Neural cell (in vitro differentiated cells): Measurements from ENCODE around the gene POGZ. TPM values are rescaled to one million over a fixed set of nuclear protein-coding genes. Genes with fewer than 3 reads are reported as not detected.

Experiments
- H2AFZ ChIP-seq: fragments of 200-600, 300-800 bp; sonication (generic), shearing (Covaris generic); 2 replicates; pipeline ENCODE4 v1.6.0; 2014; ENCODE audit warnings: low read depth, mild to moderate bottlenecking, antibody characterized with exemption, low read length, moderate library complexity
- H3F3A ChIP-seq: fragments of 200-600 bp; shearing (Covaris generic); 2 replicates; pipeline ENCODE4 v1.6.1; 2016; ENCODE audit warnings: mild to moderate bottlenecking, moderate library complexity, mixed read lengths, antibody characterized with exemption, low read length; ENCODE audit not compliant: insufficient read depth, poor library complexity, severe bottlenecking
- H3K27ac ChIP-seq: fragments of 200-600, 300-800 bp; sonication (generic), shearing (Covaris generic); 2 replicates; pipeline ENCODE4 v1.5.1; 2014; ENCODE audit warnings: mild to moderate bottlenecking, low read length, moderate library complexity
- H3K27me3 ChIP-seq: fragments of 300-800, 200-600 bp; sonication (generic), shearing (Covaris generic); 2 replicates; pipeline ENCODE4 v1.6.0; 2014; ENCODE audit warnings: mild to moderate bottlenecking, low read depth, low read length, moderate library complexity; ENCODE audit not compliant: insufficient read depth
- H3K36me3 ChIP-seq: fragments of 300-800, 200-600 bp; sonication (generic), shearing (Covaris generic); 2 replicates; pipeline ENCODE4 v1.5.1; 2014; ENCODE audit warnings: mild to moderate bottlenecking, antibody characterized with exemption, low read length, moderate library complexity; ENCODE audit not compliant: insufficient read depth
- H3K4me2 ChIP-seq: fragments of 300-800, 200-600 bp; sonication (generic), shearing (Covaris generic); 2 replicates; pipeline ENCODE4 v1.6.0; 2014; ENCODE audit warnings: mild to moderate bottlenecking, low read length
- H3K4me3 ChIP-seq: fragments of 300-800, 200-600 bp; sonication (generic), shearing (Covaris generic); 2 replicates; pipeline ENCODE4 v1.5.1; 2014; ENCODE audit warnings: mild to moderate bottlenecking, low read length, moderate library complexity
- H3K79me2 ChIP-seq: fragments of 200-600 bp; shearing (Covaris generic); replicated peaks from 2 replicates; pipeline ENCODE4 v1.6.0; 2014; ENCODE audit warnings: mild to moderate bottlenecking, low read length, moderate library complexity; ENCODE audit not compliant: insufficient read depth
- H3K9ac ChIP-seq: fragments of 300-800, 200-600 bp; sonication (generic), shearing (Covaris generic); 2 replicates; pipeline ENCODE4 v1.6.1; 2016; ENCODE audit warnings: mild to moderate bottlenecking, low read length, mixed read lengths
- H3K9me2 ChIP-seq: fragments of 200-600 bp; shearing (Covaris generic); 2 replicates; pipeline ENCODE4 v1.6.1; 2016; ENCODE audit warnings: mild to moderate bottlenecking, low read length, mixed read lengths; ENCODE audit not compliant: insufficient read depth
- H3K9me3 ChIP-seq: fragments of 200-600, 300-800 bp; sonication (generic), shearing (Covaris generic); 2 replicates; pipeline ENCODE4 v1.6.1; 2016; ENCODE audit warnings: mild to moderate bottlenecking, mixed run types, low read length, moderate library complexity, mixed read lengths
- H4K20me1 ChIP-seq: fragments of 200-600 bp; shearing (Covaris generic); 2 replicates; pipeline ENCODE4 v1.6.1; 2016; ENCODE audit warnings: mild to moderate bottlenecking, mixed run types; ENCODE audit not compliant: insufficient read depth
- EP300 ChIP-seq: fragments of 450-650 bp; conservative IDR thresholded peaks from 2 replicates; pipeline ENCODE4 v1.6.1; 2014; ENCODE audit warnings: antibody characterized with exemption, mild to moderate bottlenecking, moderate library complexity; ENCODE audit not compliant: poor library complexity, severe bottlenecking
- EZH2 ChIP-seq: fragments of 200-600, 300-800 bp; shearing (Covaris generic), sonication (generic); IDR thresholded peaks from 2 replicates; pipeline ENCODE4 v1.6.1; 2014; ENCODE audit warnings: antibody characterized with exemption, low read length, borderline replicate concordance, mild to moderate bottlenecking; ENCODE audit not compliant: insufficient read depth, poor library complexity, severe bottlenecking
- MXI1 ChIP-seq: fragments of 450-650 bp; conservative IDR thresholded peaks from 2 replicates; pipeline ENCODE4 v1.6.1; 2014; ENCODE audit warnings: antibody characterized with exemption, mild to moderate bottlenecking; ENCODE audit not compliant: poor library complexity, severe bottlenecking
- POLR2AphosphoS5 ChIP-seq: IDR thresholded peaks from 2 replicates; pipeline ENCODE4 v1.6.1; 2012
- RAD21 ChIP-seq: fragments of 450-650 bp; conservative IDR thresholded peaks from 2 replicates; pipeline ENCODE4 v1.6.1; 2014; ENCODE audit warnings: antibody characterized with exemption, mild to moderate bottlenecking, moderate library complexity
- REST ChIP-seq: IDR thresholded peaks from 2 replicates; pipeline ENCODE4 v1.6.1; 2012; ENCODE audit warnings: borderline replicate concordance
- SMC3 ChIP-seq: fragments of 450-650 bp; conservative IDR thresholded peaks from 2 replicates; pipeline ENCODE4 v1.6.1; 2014; ENCODE audit warnings: antibody characterized with exemption, mild to moderate bottlenecking, moderate library complexity; ENCODE audit not compliant: poor library complexity
- TAF1 ChIP-seq: IDR thresholded peaks from 2 replicates; pipeline ENCODE4 v1.6.1; 2012; ENCODE audit warnings: low read depth
- polyA plus RNA-seq: library from polyadenylated mRNA; depleted of rRNA; stranded (reverse); fragments of >200 nt; gene quantifications from 2 replicates; pipeline ENCODE4 v1.2.3, GENCODE V29; 2014
- TF ChIP-seq, protein P1 (sequence below): fragments of 450-650 bp; IDR thresholded peaks from 2 replicates; pipeline ENCODE4 v1.5.1; 2014; ENCODE audit warnings: antibody characterized with exemption, mild to moderate bottlenecking, moderate library complexity; ENCODE audit not compliant: poor library complexity, severe bottlenecking

Gene POGZ
- polyA plus RNA-seq, 1 donor from 2014 or later, result 50.2 TPM

GRCh38 chr1:151386002-151386401 lies 73.3 kb downstream of the POGZ start:
- no peaks in the 10 kb centered on the region for H3K36me3 ChIP-seq
- H3K27me3 ChIP-seq, result no peaks in the 10 kb centered on the region
- H3K9me3 ChIP-seq, result no peaks in the 10 kb centered on the region
- H3K4me2 ChIP-seq, result no peak overlapping the region
- no peak overlapping the region for H2AFZ ChIP-seq
- H3K9ac ChIP-seq, result no peak overlapping the region
- no peak overlapping the region for H3K27ac ChIP-seq
- H3K9me2 ChIP-seq, result no peaks in the 10 kb centered on the region
- no peaks in the 10 kb centered on the region for H3K79me2 ChIP-seq
- TF ChIP-seq, protein P1, sequence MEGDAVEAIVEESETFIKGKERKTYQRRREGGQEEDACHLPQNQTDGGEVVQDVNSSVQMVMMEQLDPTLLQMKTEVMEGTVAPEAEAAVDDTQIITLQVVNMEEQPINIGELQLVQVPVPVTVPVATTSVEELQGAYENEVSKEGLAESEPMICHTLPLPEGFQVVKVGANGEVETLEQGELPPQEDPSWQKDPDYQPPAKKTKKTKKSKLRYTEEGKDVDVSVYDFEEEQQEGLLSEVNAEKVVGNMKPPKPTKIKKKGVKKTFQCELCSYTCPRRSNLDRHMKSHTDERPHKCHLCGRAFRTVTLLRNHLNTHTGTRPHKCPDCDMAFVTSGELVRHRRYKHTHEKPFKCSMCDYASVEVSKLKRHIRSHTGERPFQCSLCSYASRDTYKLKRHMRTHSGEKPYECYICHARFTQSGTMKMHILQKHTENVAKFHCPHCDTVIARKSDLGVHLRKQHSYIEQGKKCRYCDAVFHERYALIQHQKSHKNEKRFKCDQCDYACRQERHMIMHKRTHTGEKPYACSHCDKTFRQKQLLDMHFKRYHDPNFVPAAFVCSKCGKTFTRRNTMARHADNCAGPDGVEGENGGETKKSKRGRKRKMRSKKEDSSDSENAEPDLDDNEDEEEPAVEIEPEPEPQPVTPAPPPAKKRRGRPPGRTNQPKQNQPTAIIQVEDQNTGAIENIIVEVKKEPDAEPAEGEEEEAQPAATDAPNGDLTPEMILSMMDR, result no peak
- no peak for TF ChIP-seq SMC3
- no peak for TF ChIP-seq EP300
- TF ChIP-seq TAF1, result no peak
- no peak for TF ChIP-seq EZH2
- no peaks in the 10 kb centered on the region for H3F3A ChIP-seq
- H3K4me3 ChIP-seq, result no peak overlapping the region
- no peaks in the 10 kb centered on the region for H4K20me1 ChIP-seq

GRCh38 chr1:151384584-151384983 lies 74.7 kb downstream of the POGZ start:
- Histone ChIP-seq H4K20me1 (no peaks in the 10 kb centered on the region), H3K27me3 (no peaks in the 10 kb centered on the region), H3K27ac (no peak overlapping the region), H3F3A (no peaks in the 10 kb centered on the region), H3K4me3 (no peak overlapping the region), H3K9ac (no peak overlapping the region), H3K9me2 (no peaks in the 10 kb centered on the region), H3K9me3 (no peaks in the 10 kb centered on the region), H2AFZ (no peak overlapping the region), H3K36me3 (no peaks in the 10 kb centered on the region), H3K79me2 (no peaks in the 10 kb centered on the region), H3K4me2 (no peak overlapping the region)
- TF ChIP-seq REST (no peak), RAD21 (no peak), SMC3 (no peak), POLR2AphosphoS5 (no peak), EP300 (no peak), MXI1 (no peak), EZH2 (no peak), TAF1 (no peak)
- TF ChIP-seq, protein P1, result no peak
